Posterior vena cava (tissue), 2 donors: ENCODE data around the gene TPH2. TPM values are rescaled to one million over a fixed set of nuclear protein-coding genes. Genes with fewer than 3 reads are reported as not detected.

Experiments
- DNase-seq: peaks from one replicate; pipeline ENCODE4 v3.0.0-alpha.2; 2020; ENCODE audit warnings: low spot score
- intact Hi-C, 2 donors: fragments of 100-400 bp; cut with DNase I; formaldehyde crosslinking; loops; one replicate each; pipeline versions ENCODE4 v1.14.1 to v1.14.2; 2022 to 2023
- total RNA-seq, 2 donors: library from RNA; stranded (reverse); fragmentation: NEBNext Ultra II Directional; extraction: Animal tissue kit (Norgen Biotek cat#: 25700); gene quantifications; one replicate each; pipeline ENCODE4 v1.2.1, GENCODE V29; 2021
- donor health status: DM: yes; HTN: yes; CAD: no.
- donor health status: DM: yes; HTN: yes; CAD: no.

The TPH2 gene
- total RNA-seq, 2 donors from 2014 or later: not detected

GRCh38 chr12:72076558-72076915, 137.9 kb downstream of the TPH2 start:
- intact Hi-C loops: no loop called here
- no peak for DNase-seq

GRCh38 chr12:72077111-72077820, 138.6 kb downstream of the TPH2 start:
- intact Hi-C loops: no loop called here
- no peak for DNase-seq

- intact Hi-C loops: no loop called here
- DNase-seq: no peak
Measured at GRCh38 chr12:72081777-72082176, 143.1 kb downstream of the TPH2 start.

Other genes with a start within 250 kb of the TPH2 start
- gene RAB21, start 184.0 kb upstream of the TPH2 start, total RNA-seq: 100 to 1,000 TPM in 1 of 2 donors, 10 to 100 TPM in 1; 90.8 to 103 TPM
- 10 to 100 TPM; 38.5 to 45.5 TPM for gene TBC1D15, start 99.1 kb upstream of the TPH2 start, total RNA-seq